ENCODE data around the gene FERMT1. TPM values are rescaled to one million over a fixed set of nuclear protein-coding genes. Genes with fewer than 3 reads are reported as not detected.

The FERMT1 gene
- total and polyA plus RNA-seq, 2 donors (not counting 3 experiments of a cell fraction or from before 2014, with no cell fraction given), result 0.11 to 1.5 TPM

DNA sequence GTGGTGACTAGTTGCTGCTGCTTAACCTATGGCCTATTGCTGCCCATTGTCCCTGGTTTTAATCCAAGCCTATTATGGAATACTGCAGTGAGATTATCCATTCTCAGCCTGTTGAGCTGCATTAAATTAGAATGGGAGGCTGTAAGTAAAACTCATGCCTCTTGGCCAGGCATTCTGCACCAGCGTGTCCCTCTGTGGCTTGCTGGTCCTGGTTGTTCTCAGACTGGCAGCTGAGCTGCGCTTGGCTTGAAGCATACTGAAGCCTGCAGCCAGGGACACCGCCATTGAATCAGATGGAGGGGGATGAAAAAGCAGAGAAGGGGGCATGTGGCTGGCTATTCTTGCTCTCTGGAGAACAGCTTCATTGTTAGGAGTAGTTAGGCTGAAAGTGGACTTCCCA lies 84.6 kb downstream of the FERMT1 start:
- peaks cover 15% of the 10 kb centered on the region for H3K4me1 ChIP-seq (ENCODE audit: control insufficient read depth, extremely low read depth, insufficient read depth, low read length)

More for the DNA sequence above, 84.6 kb downstream of the FERMT1 start:
- ChIA-PET POLR2A (no interaction called here), CTCF (interaction anchor here (0.9 kb wide), 1 partner anchor 36 kb away, joined by 3 read pairs; no protein-coding TSS in a partner anchor)
- DNase-seq (ENCODE audit: low read depth, low spot score), result no peak
- Histone ChIP-seq H4K20me1 (replicated peaks; ENCODE audit: control insufficient read depth, extremely low read depth, insufficient read depth, low read length) (no peaks in the 10 kb centered on the region), H3K9me1 (replicated peaks; ENCODE audit: control insufficient read depth, extremely low read depth, insufficient read depth, low read length) (no peaks in the 10 kb centered on the region), H2AFZ (ENCODE audit: low read depth, low read length) (no peak overlapping the region), H3K79me2 (ENCODE audit: control insufficient read depth, insufficient read depth, low read length) (no peaks in the 10 kb centered on the region), H3K9ac (replicated peaks; ENCODE audit: extremely low read depth, insufficient read depth, low read length) (no peak overlapping the region), H3K9me3 (replicated peaks; ENCODE audit: control insufficient read depth, insufficient read depth, low read length) (no peaks in the 10 kb centered on the region), H3K27ac (ENCODE audit: insufficient read depth, low read depth, low read length) (no peak overlapping the region), H3K36me3 (ENCODE audit: control insufficient read depth in 2 of 2, extremely low read depth in 1 of 2, insufficient read depth in 2 of 2, low read length in 2 of 2) (peaks cover 12 to 26% of the 10 kb centered on the region in 2 experiments), H3K4me2 (ENCODE audit: insufficient read depth, low read length) (no peak overlapping the region), H3K4me3 (replicated peaks in 1 of 3; ENCODE audit: insufficient read depth in 1 of 3, low read depth in 1 of 3, low read length in 3 of 3) (no peak overlapping the region), H3K27me3 (ENCODE audit: control insufficient read depth in 2 of 2, insufficient read depth in 2 of 2, low read length in 2 of 2) (no peaks in the 10 kb centered on the region)
- TF ChIP-seq CTCF (IDR thresholded peaks at IDR 0.05; ENCODE audit: extremely low read depth in 1 of 2, insufficient read depth in 1 of 2, low read depth in 1 of 2, low read length in 2 of 2), result no peak
- TF ChIP-seq MYC (IDR thresholded peaks at IDR 0.05; ENCODE audit: low read depth, low read length), result no peak
- TF ChIP-seq, protein P1, sequence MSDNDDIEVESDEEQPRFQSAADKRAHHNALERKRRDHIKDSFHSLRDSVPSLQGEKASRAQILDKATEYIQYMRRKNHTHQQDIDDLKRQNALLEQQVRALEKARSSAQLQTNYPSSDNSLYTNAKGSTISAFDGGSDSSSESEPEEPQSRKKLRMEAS (IDR thresholded peaks at IDR 0.05; ENCODE audit: insufficient read depth, insufficient read length), result no peak
- TF ChIP-seq POLR2A (IDR thresholded peaks at IDR 0.05; ENCODE audit: low read depth, low read length), result no peak
- no peak for TF ChIP-seq FOS (IDR thresholded peaks at IDR 0.05; ENCODE audit: borderline replicate concordance, insufficient read depth, low read length)
- TF ChIP-seq GATA2 (IDR thresholded peaks at IDR 0.05; ENCODE audit: insufficient read depth, insufficient read length, low read depth, low read length), result no peak
- TF ChIP-seq JUN (IDR thresholded peaks at IDR 0.05; ENCODE audit: borderline replicate concordance, insufficient read depth, insufficient read length, low read depth), result no peak
- BruUV-seq (replicated peaks), result no TSS peak
- intact Hi-C loops (cut with micrococcal nuclease) (no loop called here), dilution Hi-C loops (cut with MboI; ENCODE audit: extremely low pct_ligation_motif_present, low sequenced_read_pairs) (no loop called here)
- no peak for FAIRE-seq

Measured in endothelial cell of umbilical vein (primary cell).